A549 (cell line): ENCODE measurements around the gene COL13A1. TPM values are rescaled to one million over a fixed set of nuclear protein-coding genes. Genes with fewer than 3 reads are reported as not detected.

ENCODE experiments used
- ATAC-seq, 2 experiments: fragments of 200-7000 bp in 1 of 2; fragments of >200 bp in 1 of 2; cut with Nextera tagmentation in 1 of 2; cut with Tn5 transposase in 1 of 2; 3 replicates each; pipeline versions ENCODE4 v1.8.0 to v1.9.1; 2018 to 2020; ENCODE audit warnings: mild to moderate bottlenecking in 1 of 2, moderate library complexity in 1 of 2
- CTCF ChIA-PET: fragments of 300-600 bp; sonication (Branson Sonifier 250); formaldehyde crosslinking; extraction: SDS; loops from one replicate; lab custom pipeline; 2021; ENCODE audit warnings: antibody characterized with exemption, inconsistent platforms; lab: Yijun Ruan, JAX
- POLR2A ChIA-PET: fragments of 350-600 bp; formaldehyde crosslinking; extraction: SDS; loops from one replicate; lab custom pipeline; 2021; ENCODE audit warnings: antibody characterized with exemption, inconsistent platforms; lab: Yijun Ruan, JAX
- DNase-seq, 2 experiments: peaks; one replicate each; pipeline versions ENCODE4 v3.0.0 to v3.0.0-alpha.2; 2011 to 2016; ENCODE audit warnings: low read depth in 1 of 2, low spot score in 1 of 2
- FAIRE-seq: peaks from 2 replicates; lab custom pipeline; 2011; peaks lifted over from hg19 to GRCh38; lab: Jason Lieb, UNC
- H3K27ac ChIP-seq, 2 experiments: fragments of >200 bp; sonication (Bioruptor Twin); formaldehyde crosslinking; 3 replicates each; pipeline ENCODE4 v1.5.1; 2016 to 2017
- H3K4me1 ChIP-seq: fragments of >200 bp; sonication (Bioruptor Twin); formaldehyde crosslinking; 3 replicates; pipeline ENCODE4 v1.6.1; 2016
- H3K4me2 ChIP-seq: fragments of >200 bp; sonication (Bioruptor Twin); formaldehyde crosslinking; 3 replicates; pipeline ENCODE4 v1.6.1; 2016
- H3K4me3 ChIP-seq: fragments of >200 bp; sonication (Bioruptor Twin); formaldehyde crosslinking; 3 replicates; pipeline ENCODE4 v1.5.1; 2016
- H3K9me3 ChIP-seq: fragments of >200 bp; sonication (Bioruptor Twin); formaldehyde crosslinking; 3 replicates; pipeline ENCODE4 v1.6.1; 2016
- BHLHE40 ChIP-seq: IDR thresholded peaks from 2 replicates; pipeline ENCODE4 v1.6.1; 2012; ENCODE audit warnings: low read depth, low read length, inconsistent platforms
- CBX2 ChIP-seq: fragments of 200-600 bp; sonication (generic); IDR thresholded peaks from 2 replicates; pipeline ENCODE4 v1.6.1; 2016; ENCODE audit warnings: low read depth, mild to moderate bottlenecking, borderline replicate concordance
- CEBPB ChIP-seq, 2 experiments: fragments of >200 bp in 1 of 2; sonication (Bioruptor Twin) in 1 of 2; formaldehyde crosslinking in 1 of 2; IDR thresholded peaks; 2 replicates each; pipeline ENCODE4 v1.6.1; 2012 to 2016
- EHMT2 ChIP-seq: fragments of 200-600 bp; sonication (generic); IDR thresholded peaks from 2 replicates; pipeline ENCODE4 v1.6.1; 2016; ENCODE audit warnings: antibody characterized with exemption, low read depth, mild to moderate bottlenecking, moderate library complexity
- EP300 ChIP-seq, 2 experiments: fragments of >200 bp; sonication (Bioruptor Twin); formaldehyde crosslinking; IDR thresholded peaks; 2 replicates in 1 of 2; 3 replicates in 1 of 2; pipeline ENCODE4 v1.6.1; 2016 to 2017
- ESRRA ChIP-seq: fragments of 150-350 bp; IDR thresholded peaks from 2 replicates; pipeline ENCODE4 v1.6.1; 2014; ENCODE audit warnings: mild to moderate bottlenecking, low read length, borderline replicate concordance
- FOSB ChIP-seq: fragments of 250-450 bp; sonication (Bioruptor Pico); IDR thresholded peaks from 2 replicates; pipeline ENCODE4 v1.5.0; 2020; ENCODE audit warnings: mild to moderate bottlenecking, moderate library complexity
- FOSL2 ChIP-seq, 2 experiments: fragments of 450-650 bp in 1 of 2; fragments of >200 bp in 1 of 2; sonication (Bioruptor Twin) in 1 of 2; formaldehyde crosslinking; IDR thresholded peaks; 2 replicates each; pipeline versions ENCODE4 v1.5.0 to v1.6.1; 2016 to 2020; ENCODE audit warnings: mild to moderate bottlenecking in 1 of 2, moderate library complexity in 1 of 2
- FOXS1 ChIP-seq: fragments of 250-450 bp; sonication (Bioruptor Pico); IDR thresholded peaks from 2 replicates; pipeline ENCODE4 v1.5.0; 2020; ENCODE audit warnings: mild to moderate bottlenecking, moderate library complexity
- HEYL ChIP-seq: fragments of 250-450 bp; sonication (Bioruptor Pico); IDR thresholded peaks from 2 replicates; pipeline ENCODE4 v1.8.0; 2021; ENCODE audit warnings: mild to moderate bottlenecking, moderate library complexity
- HOXA7 ChIP-seq: fragments of 250-450 bp; sonication (Bioruptor Pico); IDR thresholded peaks from 2 replicates; pipeline ENCODE4 v1.5.0; 2020; ENCODE audit warnings: mild to moderate bottlenecking, moderate library complexity
- JUN ChIP-seq, 2 experiments: fragments of >200 bp; sonication (Bioruptor Twin); formaldehyde crosslinking; IDR thresholded peaks; 2 replicates in 1 of 2; 3 replicates in 1 of 2; pipeline ENCODE4 v1.6.1; 2016 to 2017
- JUNB ChIP-seq: fragments of >200 bp; sonication (Bioruptor Twin); formaldehyde crosslinking; IDR thresholded peaks from 2 replicates; pipeline ENCODE4 v1.6.1; 2016
- KDM1A ChIP-seq: fragments of 200-600 bp; sonication (generic); IDR thresholded peaks from 2 replicates; pipeline ENCODE4 v1.6.1; 2016; ENCODE audit warnings: low read depth, mild to moderate bottlenecking
- MAFK ChIP-seq: fragments of 450-650 bp; IDR thresholded peaks from 2 replicates; pipeline ENCODE4 v1.6.1; 2014; ENCODE audit not compliant: partially characterized antibody
- MAZ ChIP-seq: fragments of 150-350 bp; IDR thresholded peaks from 2 replicates; pipeline ENCODE4 v1.6.1; 2014; ENCODE audit warnings: antibody characterized with exemption, low read depth, low read length, borderline replicate concordance
- PHF8 ChIP-seq: fragments of 200-600 bp; sonication (generic); IDR thresholded peaks from 2 replicates; pipeline ENCODE4 v1.6.1; 2016; ENCODE audit warnings: low read depth, mild to moderate bottlenecking, antibody characterized with exemption, moderate library complexity, borderline replicate concordance
- POLR2A ChIP-seq: IDR thresholded peaks from 2 replicates; pipeline ENCODE4 v1.6.1; 2012; ENCODE audit warnings: mild to moderate bottlenecking, low read length
- RFX5 ChIP-seq: fragments of 450-650 bp; IDR thresholded peaks from 2 replicates; pipeline ENCODE4 v1.7.1; 2014; ENCODE audit warnings: antibody characterized with exemption, mild to moderate bottlenecking, moderate library complexity
- RNF2 ChIP-seq: fragments of 200-600 bp; sonication (generic); IDR thresholded peaks from 2 replicates; pipeline ENCODE4 v1.6.1; 2016; ENCODE audit warnings: low read depth, mild to moderate bottlenecking, antibody characterized with exemption, moderate library complexity, borderline replicate concordance
- SMC3 ChIP-seq: fragments of >200 bp; sonication (Bioruptor Twin); formaldehyde crosslinking; IDR thresholded peaks from 3 replicates; pipeline ENCODE4 v1.6.1; 2018; ENCODE audit warnings: inconsistent platforms
- TP53 ChIP-seq: fragments of 250-450 bp; sonication (Bioruptor Pico); IDR thresholded peaks from 2 replicates; pipeline ENCODE4 v1.5.0; 2021; ENCODE audit warnings: mild to moderate bottlenecking, moderate library complexity
- ZC3H11A ChIP-seq: fragments of 450-650 bp; IDR thresholded peaks from 2 replicates; pipeline ENCODE4 v1.6.1; 2014; ENCODE audit warnings: antibody characterized with exemption, mild to moderate bottlenecking
- ZSCAN20 ChIP-seq: fragments of 250-450 bp; sonication (Bioruptor Pico); IDR thresholded peaks from 2 replicates; pipeline ENCODE4 v1.8.0; 2022; ENCODE audit warnings: mild to moderate bottlenecking, moderate library complexity
- WGBS: methylation state at CpG from one replicate; pipeline ENCODE4 v1.1.6; 2017; ENCODE audit errors: missing lambda C conversion rate; 5-methylcytosine and 5-hydroxymethylcytosine counted together
- polyA plus RNA-seq, 4 experiments: library from polyadenylated mRNA; depleted of rRNA in 3 of 4; stranded (reverse); fragments of >200 nt; fragmentation: RNase III in 1 of 4; extraction: RNeasy Plus Mini Kit Qiagen cat#74134 plus additional on column Dnase treatment in 1 of 4; gene quantifications; 2 replicates in 3 of 4; 3 replicates in 1 of 4; pipeline ENCODE4 v1.2.3, GENCODE V29; 2011 to 2017
- TF ChIP-seq, protein P1 (sequence below): fragments of 200-600 bp; sonication (generic); IDR thresholded peaks from 2 replicates; pipeline ENCODE4 v1.6.1; 2016; ENCODE audit warnings: antibody characterized with exemption, mild to moderate bottlenecking, moderate library complexity
- TF ChIP-seq, protein P2 (sequence below): fragments of >200 bp; sonication (Bioruptor Twin); formaldehyde crosslinking; IDR thresholded peaks from 2 replicates; pipeline ENCODE4 v1.6.1; 2016
- TF ChIP-seq, protein P3 (sequence below): IDR thresholded peaks from 2 replicates; pipeline ENCODE4 v1.6.1; 2012
- TF ChIP-seq, protein P4 (sequence below): IDR thresholded peaks from 2 replicates; pipeline ENCODE4 v1.6.1; 2012; ENCODE audit warnings: low read depth, borderline replicate concordance
- TF ChIP-seq, protein P5 (sequence below): fragments of 250-450 bp; sonication (Bioruptor Pico); IDR thresholded peaks from 2 replicates; pipeline ENCODE4 v1.5.0; 2020; ENCODE audit warnings: low read depth, mild to moderate bottlenecking, moderate library complexity
- TF ChIP-seq, protein P6 (sequence below): fragments of 450-650 bp; IDR thresholded peaks from 2 replicates; pipeline ENCODE4 v1.6.1; 2014; ENCODE audit warnings: antibody characterized with exemption
- TF ChIP-seq, protein P7 (sequence below): IDR thresholded peaks from 2 replicates; pipeline ENCODE4 v1.6.1; 2012

Gene COL13A1
- polyA plus RNA-seq, 2 of the 4 experiments (the other 2 are of a cell fraction), result 0.08 to 0.27 TPM

DNA sequence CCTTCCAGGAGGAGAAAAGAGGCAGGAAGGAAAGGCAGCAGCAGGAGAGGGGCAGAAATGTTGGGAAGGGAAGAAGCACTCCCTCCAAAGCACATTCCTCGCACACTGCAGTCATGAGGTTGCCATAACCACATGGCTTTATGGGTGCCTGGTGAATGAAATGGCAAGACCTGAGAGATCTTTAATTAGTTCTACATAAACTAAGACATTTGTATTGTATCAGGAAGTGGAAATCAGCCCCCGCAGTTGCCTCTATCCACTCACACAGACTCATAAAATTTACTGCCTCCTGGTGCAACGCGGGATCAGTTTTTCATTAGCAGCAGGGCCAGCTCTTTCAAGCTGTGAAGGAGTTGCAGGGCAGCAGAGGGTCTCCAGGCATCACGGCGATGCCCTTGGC, 106.4 kb downstream of the COL13A1 start:
- Histone ChIP-seq H3K4me3 (no peak overlapping the region), H3K4me1 (no peaks in the 10 kb centered on the region), H3K27ac (no peak overlapping the region), H3K9me3 (no peaks in the 10 kb centered on the region), H3K4me2 (no peak overlapping the region)
- 80% methylated on average over 6 of the region's 6 CpGs for WGBS
- ATAC-seq, result no peak
- no peak for FAIRE-seq
- TF ChIP-seq, protein P1, sequence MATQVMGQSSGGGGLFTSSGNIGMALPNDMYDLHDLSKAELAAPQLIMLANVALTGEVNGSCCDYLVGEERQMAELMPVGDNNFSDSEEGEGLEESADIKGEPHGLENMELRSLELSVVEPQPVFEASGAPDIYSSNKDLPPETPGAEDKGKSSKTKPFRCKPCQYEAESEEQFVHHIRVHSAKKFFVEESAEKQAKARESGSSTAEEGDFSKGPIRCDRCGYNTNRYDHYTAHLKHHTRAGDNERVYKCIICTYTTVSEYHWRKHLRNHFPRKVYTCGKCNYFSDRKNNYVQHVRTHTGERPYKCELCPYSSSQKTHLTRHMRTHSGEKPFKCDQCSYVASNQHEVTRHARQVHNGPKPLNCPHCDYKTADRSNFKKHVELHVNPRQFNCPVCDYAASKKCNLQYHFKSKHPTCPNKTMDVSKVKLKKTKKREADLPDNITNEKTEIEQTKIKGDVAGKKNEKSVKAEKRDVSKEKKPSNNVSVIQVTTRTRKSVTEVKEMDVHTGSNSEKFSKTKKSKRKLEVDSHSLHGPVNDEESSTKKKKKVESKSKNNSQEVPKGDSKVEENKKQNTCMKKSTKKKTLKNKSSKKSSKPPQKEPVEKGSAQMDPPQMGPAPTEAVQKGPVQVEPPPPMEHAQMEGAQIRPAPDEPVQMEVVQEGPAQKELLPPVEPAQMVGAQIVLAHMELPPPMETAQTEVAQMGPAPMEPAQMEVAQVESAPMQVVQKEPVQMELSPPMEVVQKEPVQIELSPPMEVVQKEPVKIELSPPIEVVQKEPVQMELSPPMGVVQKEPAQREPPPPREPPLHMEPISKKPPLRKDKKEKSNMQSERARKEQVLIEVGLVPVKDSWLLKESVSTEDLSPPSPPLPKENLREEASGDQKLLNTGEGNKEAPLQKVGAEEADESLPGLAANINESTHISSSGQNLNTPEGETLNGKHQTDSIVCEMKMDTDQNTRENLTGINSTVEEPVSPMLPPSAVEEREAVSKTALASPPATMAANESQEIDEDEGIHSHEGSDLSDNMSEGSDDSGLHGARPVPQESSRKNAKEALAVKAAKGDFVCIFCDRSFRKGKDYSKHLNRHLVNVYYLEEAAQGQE, result no peak
- no peak for TF ChIP-seq MAFK
- TF ChIP-seq POLR2A, result no peak
- TF ChIP-seq KDM1A, result no peak
- TF ChIP-seq, protein P2, sequence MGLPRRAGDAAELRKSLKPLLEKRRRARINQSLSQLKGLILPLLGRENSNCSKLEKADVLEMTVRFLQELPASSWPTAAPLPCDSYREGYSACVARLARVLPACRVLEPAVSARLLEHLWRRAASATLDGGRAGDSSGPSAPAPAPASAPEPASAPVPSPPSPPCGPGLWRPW, result no peak
- TF ChIP-seq RNF2, result no peak
- TF ChIP-seq FOSL2 (IDR thresholded peaks at IDR 0.05), result no peak
- no peak for TF ChIP-seq FOSL2 (CRISPR knock-in tag; IDR thresholded peaks at IDR 0.05)
- TF ChIP-seq ZSCAN20 (CRISPR knock-in tag), result no peak
- no peak for TF ChIP-seq CBX2
- TF ChIP-seq BHLHE40, result no peak
- TF ChIP-seq PHF8, result no peak
- TF ChIP-seq, protein P3, sequence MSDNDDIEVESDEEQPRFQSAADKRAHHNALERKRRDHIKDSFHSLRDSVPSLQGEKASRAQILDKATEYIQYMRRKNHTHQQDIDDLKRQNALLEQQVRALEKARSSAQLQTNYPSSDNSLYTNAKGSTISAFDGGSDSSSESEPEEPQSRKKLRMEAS, result no peak
- TF ChIP-seq JUNB, result no peak
- TF ChIP-seq EHMT2, result no peak
- TF ChIP-seq, protein P4, sequence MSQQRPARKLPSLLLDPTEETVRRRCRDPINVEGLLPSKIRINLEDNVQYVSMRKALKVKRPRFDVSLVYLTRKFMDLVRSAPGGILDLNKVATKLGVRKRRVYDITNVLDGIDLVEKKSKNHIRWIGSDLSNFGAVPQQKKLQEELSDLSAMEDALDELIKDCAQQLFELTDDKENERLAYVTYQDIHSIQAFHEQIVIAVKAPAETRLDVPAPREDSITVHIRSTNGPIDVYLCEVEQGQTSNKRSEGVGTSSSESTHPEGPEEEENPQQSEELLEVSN, result no peak
- TF ChIP-seq EP300 (IDR thresholded peaks at IDR 0.05), result no peak
- TF ChIP-seq SMC3, result no peak
- no peak for TF ChIP-seq FOSB
- TF ChIP-seq, protein P5, sequence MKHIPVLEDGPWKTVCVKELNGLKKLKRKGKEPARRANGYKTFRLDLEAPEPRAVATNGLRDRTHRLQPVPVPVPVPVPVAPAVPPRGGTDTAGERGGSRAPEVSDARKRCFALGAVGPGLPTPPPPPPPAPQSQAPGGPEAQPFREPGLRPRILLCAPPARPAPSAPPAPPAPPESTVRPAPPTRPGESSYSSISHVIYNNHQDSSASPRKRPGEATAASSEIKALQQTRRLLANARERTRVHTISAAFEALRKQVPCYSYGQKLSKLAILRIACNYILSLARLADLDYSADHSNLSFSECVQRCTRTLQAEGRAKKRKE (CRISPR knock-in tag), result no peak
- TF ChIP-seq HOXA7 (CRISPR knock-in tag), result no peak
- CTCF ChIA-PET, result interaction anchor here (1.1 kb wide), 1 partner anchor 22 kb away, joined by 3 read pairs; no protein-coding TSS in a partner anchor
- no peak for DNase-seq
- POLR2A ChIA-PET, result no interaction called here

DNA sequence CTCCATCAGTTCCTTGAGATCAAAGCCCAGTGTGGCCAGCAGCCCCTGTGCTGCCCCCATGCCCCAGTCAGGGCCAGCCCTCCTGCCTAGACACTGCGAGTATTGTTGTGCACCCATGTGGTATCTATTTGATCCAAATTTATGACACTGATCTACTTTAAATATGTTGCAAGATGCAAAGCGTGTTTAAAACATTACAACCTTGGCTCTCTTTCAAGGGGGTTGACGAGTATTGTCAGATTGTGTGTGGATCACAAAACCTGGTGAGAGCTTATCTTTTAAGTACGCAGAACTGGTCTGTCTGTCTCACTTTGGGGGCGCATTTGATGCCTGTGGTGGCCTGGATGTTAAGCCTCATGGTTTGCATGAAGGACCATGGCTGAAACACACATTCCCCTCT, 108.9 kb downstream of the COL13A1 start:
- WGBS, result 84% methylated on average over 5 of the region's 5 CpGs
- FAIRE-seq, result no peak
- Histone ChIP-seq H3K9me3 (no peaks in the 10 kb centered on the region), H3K4me3 (no peak overlapping the region), H3K4me1 (no peaks in the 10 kb centered on the region), H3K4me2 (no peak overlapping the region), H3K27ac (no peak overlapping the region)
- ATAC-seq, result no peak
- CTCF ChIA-PET, result interaction anchor here (1.2 to 13.3 kb wide), 7 partner anchors 9 to 215 kb away, joined by 3 to 198 read pairs (median 6); no protein-coding TSS in a partner anchor
- POLR2A ChIA-PET, result interaction anchor here (0.8 kb wide), 1 partner anchor 260 kb away, joined by 3 read pairs; the partner anchor contains the start of gene SAR1A
- no peak for DNase-seq
- no peak for TF ChIP-seq CBX2
- TF ChIP-seq TP53 (CRISPR knock-in tag), result no peak
- no peak for TF ChIP-seq JUN (IDR thresholded peaks at IDR 0.05)
- no peak for TF ChIP-seq CEBPB (IDR thresholded peaks at IDR 0.05)
- TF ChIP-seq RFX5, result no peak
- TF ChIP-seq PHF8, result no peak
- no peak for TF ChIP-seq HOXA7 (CRISPR knock-in tag)
- no peak for TF ChIP-seq ESRRA
- TF ChIP-seq, protein P6, sequence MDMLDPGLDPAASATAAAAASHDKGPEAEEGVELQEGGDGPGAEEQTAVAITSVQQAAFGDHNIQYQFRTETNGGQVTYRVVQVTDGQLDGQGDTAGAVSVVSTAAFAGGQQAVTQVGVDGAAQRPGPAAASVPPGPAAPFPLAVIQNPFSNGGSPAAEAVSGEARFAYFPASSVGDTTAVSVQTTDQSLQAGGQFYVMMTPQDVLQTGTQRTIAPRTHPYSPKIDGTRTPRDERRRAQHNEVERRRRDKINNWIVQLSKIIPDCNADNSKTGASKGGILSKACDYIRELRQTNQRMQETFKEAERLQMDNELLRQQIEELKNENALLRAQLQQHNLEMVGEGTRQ, result no peak
- no peak for TF ChIP-seq MAFK
- TF ChIP-seq MAZ, result no peak
- TF ChIP-seq FOXS1 (CRISPR knock-in tag), result no peak
- TF ChIP-seq, protein P7, sequence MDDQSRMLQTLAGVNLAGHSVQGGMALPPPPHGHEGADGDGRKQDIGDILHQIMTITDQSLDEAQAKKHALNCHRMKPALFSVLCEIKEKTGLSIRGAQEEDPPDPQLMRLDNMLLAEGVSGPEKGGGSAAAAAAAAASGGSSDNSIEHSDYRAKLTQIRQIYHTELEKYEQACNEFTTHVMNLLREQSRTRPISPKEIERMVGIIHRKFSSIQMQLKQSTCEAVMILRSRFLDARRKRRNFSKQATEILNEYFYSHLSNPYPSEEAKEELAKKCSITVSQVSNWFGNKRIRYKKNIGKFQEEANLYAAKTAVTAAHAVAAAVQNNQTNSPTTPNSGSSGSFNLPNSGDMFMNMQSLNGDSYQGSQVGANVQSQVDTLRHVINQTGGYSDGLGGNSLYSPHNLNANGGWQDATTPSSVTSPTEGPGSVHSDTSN, result no peak
- no peak for TF ChIP-seq ZC3H11A
- no peak for TF ChIP-seq SMC3
- TF ChIP-seq HEYL (CRISPR knock-in tag), result no peak
